ENCODE data around the gene TJP2.
A peak's percentile ranks its signal among the peaks of the same experiment; 100 is the strongest.

The TJP2 gene

GRCh38 chr9:69172895-69173294 is 1.2 kb upstream of the TJP2 start:
- no peak for DNase-seq (ENCODE audit: extremely low read depth, low read depth)
- TF ChIP-seq CTCF (IDR thresholded peaks at IDR 0.05; ENCODE audit: low read depth, low read length, missing control alignments) = no peak
- no peak overlapping the region for H3K4me3 ChIP-seq (replicated peaks; ENCODE audit: low read depth, low read length)

- no peak for DNase-seq (ENCODE audit: extremely low read depth, low read depth)
- H3K4me3 ChIP-seq (replicated peaks; ENCODE audit: low read depth, low read length) = peak overlapping the region; percentile 59
- no peak for TF ChIP-seq CTCF (IDR thresholded peaks at IDR 0.05; ENCODE audit: low read depth, low read length, missing control alignments)
These were observed 583 bp upstream of the TJP2 start for GRCh38 chr9:69173497-69173890.

- H3K4me3 ChIP-seq (replicated peaks; ENCODE audit: low read depth, low read length) = peak overlapping the region; percentile 59
- peak; percentile 76 for DNase-seq (ENCODE audit: extremely low read depth, low read depth)
- no peak for TF ChIP-seq CTCF (IDR thresholded peaks at IDR 0.05; ENCODE audit: low read depth, low read length, missing control alignments)
These were observed 763 bp downstream of the TJP2 start for GRCh38 chr9:69174616-69175463.

GRCh38 chr9:69175486-69175885 is 1.4 kb downstream of the TJP2 start:
- H3K4me3 ChIP-seq (replicated peaks; ENCODE audit: low read depth, low read length) = peak overlapping the region; percentile 59
- TF ChIP-seq CTCF (IDR thresholded peaks at IDR 0.05; ENCODE audit: low read depth, low read length, missing control alignments) = no peak

GRCh38 chr9:69176471-69177171 is 2.5 kb downstream of the TJP2 start:
- no peak for TF ChIP-seq CTCF (IDR thresholded peaks at IDR 0.05; ENCODE audit: low read depth, low read length, missing control alignments)
- DNase-seq (ENCODE audit: extremely low read depth, low read depth) = no peak
- H3K4me3 ChIP-seq (replicated peaks; ENCODE audit: low read depth, low read length) = no peak overlapping the region

More at GRCh38 chr9:69175486-69175885, 1.4 kb downstream of the TJP2 start:
- DNase-seq (ENCODE audit: extremely low read depth, low read depth) = no peak

- H3K4me3 ChIP-seq (replicated peaks; ENCODE audit: low read depth, low read length) = no peak overlapping the region
- no peak for TF ChIP-seq CTCF (IDR thresholded peaks at IDR 0.05; ENCODE audit: low read depth, low read length, missing control alignments)
- no peak for DNase-seq (ENCODE audit: extremely low read depth, low read depth)
These were observed 4.5 kb downstream of the TJP2 start for GRCh38 chr9:69178583-69179011.

Data from HFF-Myc (cell line).